HepG2 (cell line): Measurements from ENCODE around the gene NRDE2. TPM values are rescaled to one million over a fixed set of nuclear protein-coding genes. Genes with fewer than 3 reads are reported as not detected.

Experiments
- CREBL2 ChIP-seq: sonication (generic); formaldehyde crosslinking; IDR thresholded peaks from 2 replicates; pipeline ENCODE4 v1.8.1; 2023; ENCODE audit warnings: missing genetic modification reagents, mild to moderate bottlenecking, borderline replicate concordance
- HMGXB3 ChIP-seq: sonication (generic); formaldehyde crosslinking; IDR thresholded peaks from 2 replicates; pipeline ENCODE4 v1.4.0; 2020; ENCODE audit warnings: missing genetic modification reagents, borderline replicate concordance
- NCOA1 ChIP-seq: sonication (generic); formaldehyde crosslinking; IDR thresholded peaks from 2 replicates; pipeline ENCODE4 v1.9.0; 2021; ENCODE audit warnings: missing genetic modification reagents
- ONECUT2 ChIP-seq: sonication (generic); formaldehyde crosslinking; IDR thresholded peaks from 2 replicates; pipeline ENCODE4 v1.4.0; 2020; ENCODE audit warnings: missing genetic modification reagents
- PHF21A ChIP-seq: sonication (generic); formaldehyde crosslinking; IDR thresholded peaks from 2 replicates; pipeline ENCODE4 v1.5.0; 2020; ENCODE audit warnings: mild to moderate bottlenecking, missing genetic modification reagents
- RBAK ChIP-seq: sonication (generic); formaldehyde crosslinking; IDR thresholded peaks from 2 replicates; pipeline ENCODE4 v1.5.1; 2020; ENCODE audit warnings: mild to moderate bottlenecking, missing genetic modification reagents
- TBX3 ChIP-seq: fragments of 450-650 bp; IDR thresholded peaks from 2 replicates; pipeline ENCODE4 v1.6.1; 2017; ENCODE audit warnings: antibody characterized with exemption, mild to moderate bottlenecking, inconsistent platforms, borderline replicate concordance
- TGIF2 ChIP-seq: IDR thresholded peaks from 2 replicates; pipeline ENCODE4 v1.6.1; 2016; ENCODE audit warnings: control low read depth, missing compliant biosample characterization
- U2AF1 ChIP-seq: fragments of 200-400 bp; formaldehyde crosslinking; optimal IDR thresholded peaks from 2 replicates; pipeline ENCODE3; 2017; ENCODE audit warnings: mild to moderate bottlenecking, low read depth, low read length
- ZKSCAN5 ChIP-seq: sonication (generic); formaldehyde crosslinking; IDR thresholded peaks from 2 replicates; pipeline ENCODE4 v1.5.1; 2020; ENCODE audit warnings: mild to moderate bottlenecking, missing genetic modification reagents
- ZNF282 ChIP-seq: fragments of 450-650 bp; IDR thresholded peaks from 2 replicates; pipeline ENCODE4 v1.6.1; 2018; ENCODE audit not compliant: partially characterized antibody
- ZNF333 ChIP-seq: sonication (generic); formaldehyde crosslinking; IDR thresholded peaks from 2 replicates; pipeline ENCODE4 v1.4.0; 2020; ENCODE audit warnings: mild to moderate bottlenecking, missing genetic modification reagents, borderline replicate concordance
- ZNF430 ChIP-seq: sonication (generic); formaldehyde crosslinking; IDR thresholded peaks from 2 replicates; pipeline ENCODE4 v1.9.0; 2021; ENCODE audit warnings: mild to moderate bottlenecking, missing genetic modification reagents
- ZNF44 ChIP-seq: sonication (generic); formaldehyde crosslinking; IDR thresholded peaks from 2 replicates; pipeline ENCODE4 v1.5.1; 2020; ENCODE audit warnings: mild to moderate bottlenecking, missing genetic modification reagents
- ZNF562 ChIP-seq: sonication (generic); formaldehyde crosslinking; IDR thresholded peaks from 2 replicates; pipeline ENCODE4 v1.8.0; 2022; ENCODE audit warnings: missing genetic modification reagents, borderline replicate concordance
- polyA plus RNA-seq, 8 experiments: library from polyadenylated mRNA; depleted of rRNA in 3 of 8; stranded (reverse) in 7 of 8; unstranded in 1 of 8; fragments of >200 nt; fragmentation: Illumina TruSeq in 4 of 8; extraction: Trizol in 4 of 8; gene quantifications; 2 replicates each; pipeline versions ENCODE4 v1.2.1 to v1.2.3, GENCODE V29; 2011 to 2016; ENCODE audit warnings: low read depth in 4 of 8, missing spikeins in 1 of 8, mixed read lengths in 1 of 8; ENCODE audit not compliant: insufficient read depth in 1 of 8
- total RNA-seq, 5 experiments: library from RNA; depleted of rRNA; stranded (reverse); fragments of >200 nt; fragmentation: Illumina TruSeq; extraction: Trizol; gene quantifications; 2 replicates each; pipeline ENCODE4 v1.2.3, GENCODE V29; 2016; ENCODE audit warnings: low read depth in 1 of 5
- TF ChIP-seq, protein P1 (sequence below): IDR thresholded peaks from 2 replicates; pipeline ENCODE4 v1.6.1; 2012; ENCODE audit warnings: low read depth, low read length, improper control_type of control experiment
- TF ChIP-seq, protein P2 (sequence below): sonication (generic); formaldehyde crosslinking; IDR thresholded peaks from 2 replicates; pipeline ENCODE4 v1.5.0; 2020; ENCODE audit warnings: mild to moderate bottlenecking, missing genetic modification reagents
- TF ChIP-seq, protein P3 (sequence below): IDR thresholded peaks from 2 replicates; pipeline ENCODE4 v1.6.1; 2012; ENCODE audit warnings: inconsistent platforms
- TF ChIP-seq, protein P4 (sequence below): conservative IDR thresholded peaks from 2 replicates; pipeline ENCODE4 v1.6.1; 2018; ENCODE audit warnings: missing genetic modification reagents

Gene NRDE2
- total and polyA plus RNA-seq, 2 of the 13 experiments (the other 11 are each of a cell fraction or from before 2014, with no cell fraction given): 5.6 to 12.5 TPM

DNA sequence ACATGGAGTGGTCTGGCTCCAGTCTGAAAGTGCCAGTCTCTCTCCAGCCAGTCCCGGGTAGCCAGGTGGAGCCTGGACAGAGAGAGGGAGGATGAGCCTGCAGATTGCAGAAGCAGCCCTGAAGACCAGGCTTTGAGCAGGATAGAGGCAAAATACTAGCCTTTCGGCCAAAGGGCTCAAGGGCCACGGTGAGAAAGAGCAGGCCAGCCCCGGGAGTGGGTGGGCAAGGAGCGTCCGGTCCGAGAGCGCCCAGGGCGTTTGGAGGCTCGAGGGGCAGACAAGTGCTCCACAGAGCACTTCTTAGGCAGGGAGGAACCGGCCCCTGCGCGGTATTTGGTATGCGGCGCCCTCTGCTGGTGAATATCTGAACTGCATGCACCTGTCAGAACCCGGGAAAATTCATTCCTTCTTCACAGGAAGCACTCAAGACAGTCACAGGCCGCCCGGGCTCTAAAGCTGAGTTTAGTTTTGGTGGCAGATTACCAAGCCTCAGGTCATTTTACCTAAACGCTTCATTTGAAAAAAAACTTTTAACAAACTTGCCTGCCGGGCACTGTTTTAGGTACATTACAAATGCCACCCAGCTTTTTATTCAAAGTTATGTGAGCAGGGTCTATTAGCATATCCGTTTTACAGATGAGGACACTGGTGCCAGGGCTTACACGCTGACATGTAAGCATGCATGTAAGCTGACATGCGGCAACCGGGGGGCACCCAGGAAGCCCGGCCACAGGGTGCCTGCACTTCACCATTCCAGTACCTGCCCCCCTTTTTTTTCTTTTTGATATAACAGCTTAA is 96.4 kb downstream of the NRDE2 start (continued):
- TF ChIP-seq HMGXB3 (CRISPR knock-in tag) (no peak), TBX3 (no peak), TGIF2 (CRISPR knock-in tag) (no peak), ZNF333 (no peak), PHF21A (CRISPR knock-in tag) (no peak), ONECUT2 (no peak), ZNF282 (no peak), ZNF430 (no peak), CREBL2 (CRISPR knock-in tag) (no peak), NCOA1 (CRISPR knock-in tag) (no peak), ZNF562 (CRISPR knock-in tag) (no peak), ZNF44 (CRISPR knock-in tag) (no peak), RBAK (CRISPR knock-in tag) (no peak), U2AF1 (no peak), ZKSCAN5 (no peak)
- TF ChIP-seq, protein P1, sequence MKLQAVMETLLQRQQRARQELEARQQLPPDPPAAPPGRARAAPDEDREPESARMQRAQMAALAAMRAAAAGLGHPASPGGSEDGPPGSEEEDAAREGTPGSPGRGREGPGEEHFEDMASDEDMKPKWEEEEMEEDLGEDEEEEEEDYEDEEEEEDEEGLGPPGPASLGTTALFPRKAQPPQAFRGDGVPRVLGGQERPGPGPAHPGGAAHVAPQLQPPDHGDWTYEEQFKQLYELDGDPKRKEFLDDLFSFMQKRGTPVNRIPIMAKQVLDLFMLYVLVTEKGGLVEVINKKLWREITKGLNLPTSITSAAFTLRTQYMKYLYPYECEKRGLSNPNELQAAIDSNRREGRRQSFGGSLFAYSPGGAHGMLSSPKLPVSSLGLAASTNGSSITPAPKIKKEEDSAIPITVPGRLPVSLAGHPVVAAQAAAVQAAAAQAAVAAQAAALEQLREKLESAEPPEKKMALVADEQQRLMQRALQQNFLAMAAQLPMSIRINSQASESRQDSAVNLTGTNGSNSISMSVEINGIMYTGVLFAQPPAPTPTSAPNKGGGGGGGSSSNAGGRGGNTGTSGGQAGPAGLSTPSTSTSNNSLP: no peak
- TF ChIP-seq, protein P2, sequence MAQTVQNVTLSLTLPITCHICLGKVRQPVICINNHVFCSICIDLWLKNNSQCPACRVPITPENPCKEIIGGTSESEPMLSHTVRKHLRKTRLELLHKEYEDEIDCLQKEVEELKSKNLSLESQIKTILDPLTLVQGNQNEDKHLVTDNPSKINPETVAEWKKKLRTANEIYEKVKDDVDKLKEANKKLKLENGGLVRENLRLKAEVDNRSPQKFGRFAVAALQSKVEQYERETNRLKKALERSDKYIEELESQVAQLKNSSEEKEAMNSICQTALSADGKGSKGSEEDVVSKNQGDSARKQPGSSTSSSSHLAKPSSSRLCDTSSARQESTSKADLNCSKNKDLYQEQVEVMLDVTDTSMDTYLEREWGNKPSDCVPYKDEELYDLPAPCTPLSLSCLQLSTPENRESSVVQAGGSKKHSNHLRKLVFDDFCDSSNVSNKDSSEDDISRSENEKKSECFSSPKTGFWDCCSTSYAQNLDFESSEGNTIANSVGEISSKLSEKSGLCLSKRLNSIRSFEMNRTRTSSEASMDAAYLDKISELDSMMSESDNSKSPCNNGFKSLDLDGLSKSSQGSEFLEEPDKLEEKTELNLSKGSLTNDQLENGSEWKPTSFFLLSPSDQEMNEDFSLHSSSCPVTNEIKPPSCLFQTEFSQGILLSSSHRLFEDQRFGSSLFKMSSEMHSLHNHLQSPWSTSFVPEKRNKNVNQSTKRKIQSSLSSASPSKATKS (CRISPR knock-in tag): no peak
- TF ChIP-seq, protein P3, sequence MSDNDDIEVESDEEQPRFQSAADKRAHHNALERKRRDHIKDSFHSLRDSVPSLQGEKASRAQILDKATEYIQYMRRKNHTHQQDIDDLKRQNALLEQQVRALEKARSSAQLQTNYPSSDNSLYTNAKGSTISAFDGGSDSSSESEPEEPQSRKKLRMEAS: peak; percentile 92
- TF ChIP-seq, protein P4, sequence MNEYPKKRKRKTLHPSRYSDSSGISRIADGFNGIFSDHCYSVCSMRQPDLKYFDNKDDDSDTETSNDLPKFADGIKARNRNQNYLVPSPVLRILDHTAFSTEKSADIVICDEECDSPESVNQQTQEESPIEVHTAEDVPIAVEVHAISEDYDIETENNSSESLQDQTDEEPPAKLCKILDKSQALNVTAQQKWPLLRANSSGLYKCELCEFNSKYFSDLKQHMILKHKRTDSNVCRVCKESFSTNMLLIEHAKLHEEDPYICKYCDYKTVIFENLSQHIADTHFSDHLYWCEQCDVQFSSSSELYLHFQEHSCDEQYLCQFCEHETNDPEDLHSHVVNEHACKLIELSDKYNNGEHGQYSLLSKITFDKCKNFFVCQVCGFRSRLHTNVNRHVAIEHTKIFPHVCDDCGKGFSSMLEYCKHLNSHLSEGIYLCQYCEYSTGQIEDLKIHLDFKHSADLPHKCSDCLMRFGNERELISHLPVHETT: no peak
